ENCODE results near the gene RELA.
"Not testable (repeated sequence)": the region's sequence is repeated elsewhere in the genome, so short reads cannot be mapped to it uniquely, and the experiment has no call there.

Gene RELA

DNA sequence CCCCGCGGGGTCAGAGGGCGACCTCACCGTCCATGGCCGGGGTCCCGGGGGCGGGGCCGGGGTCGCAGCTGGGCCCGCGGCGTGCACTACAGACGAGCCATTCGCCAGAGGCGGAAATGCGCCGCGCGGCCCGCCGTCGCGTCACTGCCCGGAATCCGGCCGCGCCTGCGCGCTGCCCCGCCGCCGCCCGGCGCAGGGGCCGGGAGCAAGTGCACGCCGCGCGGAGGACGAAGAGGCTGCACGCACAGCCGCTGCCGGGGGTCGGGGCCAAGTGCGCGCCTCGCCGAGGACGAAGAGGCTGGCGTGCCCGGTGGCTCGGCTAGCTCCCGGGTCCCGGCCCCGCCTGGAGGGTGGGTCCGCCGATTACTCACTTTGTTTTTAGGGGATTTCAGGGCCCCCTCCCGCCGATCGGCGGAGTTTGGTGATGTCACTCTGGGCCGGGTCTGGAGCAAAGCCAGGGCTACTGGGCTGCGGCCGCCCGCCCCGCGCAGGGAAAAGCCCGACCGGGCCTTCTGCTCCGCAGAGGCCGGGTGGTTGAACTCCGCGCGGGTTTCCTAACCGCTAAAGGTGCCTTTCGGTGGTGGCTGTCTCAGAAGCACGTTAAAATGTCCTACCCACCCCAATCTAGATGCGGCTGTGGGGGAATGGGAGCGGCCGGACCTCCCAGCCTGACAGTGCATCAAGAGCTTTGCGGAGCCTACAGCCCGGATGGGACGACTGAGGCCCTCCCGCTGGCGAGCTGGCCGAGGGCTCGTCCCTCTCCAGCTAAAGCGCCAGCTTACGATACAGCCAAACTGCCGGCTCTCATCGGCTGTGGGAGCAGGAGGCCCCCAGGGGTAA is at the start of gene RELA:
RELA (minus strand) TSS at position 118 of the 840 bp plus-strand sequence; CDS start at position 34, 84 bp downstream.
- H3K4me3 ChIP-seq (ENCODE audit: low read depth, low read length), result peak within 1 kb of the TSS; percentile 95
- TF ChIP-seq, protein P1, sequence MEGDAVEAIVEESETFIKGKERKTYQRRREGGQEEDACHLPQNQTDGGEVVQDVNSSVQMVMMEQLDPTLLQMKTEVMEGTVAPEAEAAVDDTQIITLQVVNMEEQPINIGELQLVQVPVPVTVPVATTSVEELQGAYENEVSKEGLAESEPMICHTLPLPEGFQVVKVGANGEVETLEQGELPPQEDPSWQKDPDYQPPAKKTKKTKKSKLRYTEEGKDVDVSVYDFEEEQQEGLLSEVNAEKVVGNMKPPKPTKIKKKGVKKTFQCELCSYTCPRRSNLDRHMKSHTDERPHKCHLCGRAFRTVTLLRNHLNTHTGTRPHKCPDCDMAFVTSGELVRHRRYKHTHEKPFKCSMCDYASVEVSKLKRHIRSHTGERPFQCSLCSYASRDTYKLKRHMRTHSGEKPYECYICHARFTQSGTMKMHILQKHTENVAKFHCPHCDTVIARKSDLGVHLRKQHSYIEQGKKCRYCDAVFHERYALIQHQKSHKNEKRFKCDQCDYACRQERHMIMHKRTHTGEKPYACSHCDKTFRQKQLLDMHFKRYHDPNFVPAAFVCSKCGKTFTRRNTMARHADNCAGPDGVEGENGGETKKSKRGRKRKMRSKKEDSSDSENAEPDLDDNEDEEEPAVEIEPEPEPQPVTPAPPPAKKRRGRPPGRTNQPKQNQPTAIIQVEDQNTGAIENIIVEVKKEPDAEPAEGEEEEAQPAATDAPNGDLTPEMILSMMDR (IDR thresholded peaks at IDR 0.05; ENCODE audit: insufficient read depth, low read depth, low read length, missing control alignments), result no peak
- peak; percentile 95 for DNase-seq (ENCODE audit: low read depth)

DNA sequence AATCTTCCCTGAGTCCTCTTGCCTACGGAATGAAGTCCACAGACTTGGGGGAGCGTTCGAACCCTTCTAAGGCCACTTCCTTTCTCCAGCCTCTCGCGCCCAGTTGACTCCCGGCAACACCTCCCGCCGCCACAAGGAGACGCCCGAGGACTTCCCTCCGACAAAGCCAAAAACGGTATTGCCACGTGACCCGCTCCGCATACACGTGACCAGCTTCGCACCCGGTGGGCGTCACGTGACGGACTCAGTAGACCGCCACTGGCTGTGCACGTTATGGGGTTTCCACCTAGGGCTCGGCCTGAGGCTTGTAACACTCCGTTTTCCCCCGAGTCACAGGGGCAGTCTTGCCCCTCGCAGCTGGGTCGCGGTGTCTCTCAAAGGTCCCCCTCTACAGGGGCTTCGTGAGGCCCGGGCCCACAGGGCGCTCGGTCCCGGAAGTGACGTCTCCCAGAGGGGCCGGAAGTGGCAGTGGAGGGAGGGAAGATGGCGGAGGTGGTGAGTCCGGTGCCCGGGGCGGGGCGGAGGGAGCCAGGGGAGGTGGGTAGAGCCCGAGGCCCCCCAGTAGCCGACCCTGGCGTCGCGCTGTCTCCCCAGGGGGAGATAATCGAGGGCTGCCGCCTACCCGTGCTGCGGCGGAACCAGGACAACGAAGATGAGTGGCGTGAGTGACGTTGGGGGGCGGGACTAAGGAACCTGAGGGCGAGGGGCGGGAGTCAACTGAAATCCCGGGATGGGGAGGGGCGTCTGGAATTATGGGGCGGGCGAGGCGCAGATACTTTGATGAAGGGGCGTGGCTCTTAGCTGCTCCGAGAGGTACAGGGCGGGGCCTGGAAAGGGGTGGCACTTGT is 49.3 kb upstream of the RELA start, which contains the start of gene KAT5:
KAT5 (plus strand) TSS at position 468 of the 848 bp plus-strand sequence; CDS start at position 484, 16 bp downstream.
- TF ChIP-seq, protein P1 (IDR thresholded peaks at IDR 0.05; ENCODE audit: insufficient read depth, low read depth, low read length, missing control alignments), result peak; percentile 100
- peak; percentile 99 for DNase-seq (ENCODE audit: low read depth)
- H3K4me3 ChIP-seq (ENCODE audit: low read depth, low read length), result peak within 1 kb of the TSS; percentile 90

DNA sequence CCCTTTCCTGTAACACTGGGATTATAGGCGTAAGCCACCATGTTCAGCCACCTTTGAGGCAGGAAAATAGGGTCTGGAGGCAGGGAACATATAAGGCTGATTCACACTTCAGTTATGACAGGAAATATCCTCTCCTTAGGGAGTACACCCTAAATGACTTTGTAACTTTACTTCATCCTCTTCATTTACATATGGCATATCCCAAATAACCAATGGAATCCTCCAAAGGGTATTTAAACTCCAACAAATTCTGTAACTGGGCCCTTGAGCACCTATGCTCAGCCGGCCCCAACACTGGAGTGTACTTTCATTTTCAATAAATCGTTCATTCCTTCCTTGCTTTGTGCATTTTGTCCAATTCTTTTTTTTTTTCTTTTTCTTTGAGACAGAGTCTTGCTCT is 47.7 kb upstream of the RELA start:
- TF ChIP-seq, protein P1 (IDR thresholded peaks at IDR 0.05; ENCODE audit: insufficient read depth, low read depth, low read length, missing control alignments), result no peak
- DNase-seq (ENCODE audit: low read depth), result no peak
- no peak overlapping the region for H3K4me3 ChIP-seq (ENCODE audit: low read depth, low read length)

DNA sequence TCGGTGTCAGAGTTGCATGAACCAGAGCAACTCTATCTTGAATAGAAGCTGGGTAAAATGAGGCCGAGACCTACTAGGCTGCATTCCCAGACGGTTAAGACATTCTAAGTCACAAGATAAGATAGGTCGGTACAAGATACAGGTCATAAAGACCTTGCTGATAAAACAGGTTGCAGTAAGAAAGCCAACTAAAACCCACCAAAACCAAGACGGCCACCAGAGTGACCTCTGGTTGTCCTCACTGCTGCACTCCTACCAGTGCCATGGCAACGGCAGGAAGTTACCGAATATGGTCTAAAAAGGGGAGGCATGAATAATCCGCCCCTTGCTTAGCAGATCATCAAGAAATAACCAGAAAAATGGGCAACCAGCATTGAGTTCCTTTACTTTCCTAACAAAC is 46.9 kb upstream of the RELA start:
- no peak overlapping the region for H3K4me3 ChIP-seq (ENCODE audit: low read depth, low read length)
- DNase-seq (ENCODE audit: low read depth), result no peak
- TF ChIP-seq, protein P1 (IDR thresholded peaks at IDR 0.05; ENCODE audit: insufficient read depth, low read depth, low read length, missing control alignments), result no peak

DNA sequence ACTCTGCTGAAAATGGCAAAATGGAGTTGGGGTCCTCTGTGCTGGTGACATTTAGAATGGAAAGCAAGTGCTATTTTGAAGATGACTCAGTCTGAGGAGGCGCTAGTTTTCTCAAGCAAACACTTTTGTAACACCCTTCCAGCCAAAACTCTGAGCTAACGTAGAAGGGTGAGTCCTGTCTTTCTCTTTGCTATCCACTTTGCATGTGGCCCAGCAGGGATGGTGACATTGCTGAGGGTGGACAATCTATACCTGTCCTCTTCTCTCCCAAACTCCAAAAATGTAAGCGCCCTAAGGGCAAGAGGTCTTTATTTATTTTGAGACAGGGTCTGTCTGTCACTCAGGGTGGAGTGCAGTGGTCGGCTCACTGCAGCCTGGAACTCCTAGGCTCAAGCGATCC is 45.7 kb upstream of the RELA start:
- H3K4me3 ChIP-seq (ENCODE audit: low read depth, low read length), result no peak overlapping the region
- no peak for DNase-seq (ENCODE audit: low read depth)
- TF ChIP-seq, protein P1 (IDR thresholded peaks at IDR 0.05; ENCODE audit: insufficient read depth, low read depth, low read length, missing control alignments), result no peak

DNA sequence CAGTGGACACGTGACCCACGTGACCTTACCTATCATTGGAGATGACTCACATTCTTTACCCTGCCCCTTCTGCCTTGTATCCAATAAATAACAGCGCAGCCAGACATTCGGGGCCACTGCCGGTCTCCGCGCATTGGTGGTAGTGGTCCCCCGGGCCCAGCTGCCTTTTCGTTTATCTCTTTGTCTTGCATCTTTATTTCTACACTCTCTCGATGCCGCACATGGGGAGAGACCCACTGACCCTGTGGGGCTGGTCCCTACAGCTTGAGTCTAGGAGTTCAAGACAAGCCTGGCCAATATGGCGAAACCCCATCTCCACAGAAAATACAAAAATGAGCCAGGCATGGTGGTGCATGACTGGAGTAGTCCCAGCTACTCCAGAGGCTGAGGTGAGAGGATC is 44.3 kb upstream of the RELA start:
- not testable (repeated sequence) for DNase-seq (ENCODE audit: low read depth); H3K4me3 ChIP-seq (ENCODE audit: low read depth, low read length)

DNA sequence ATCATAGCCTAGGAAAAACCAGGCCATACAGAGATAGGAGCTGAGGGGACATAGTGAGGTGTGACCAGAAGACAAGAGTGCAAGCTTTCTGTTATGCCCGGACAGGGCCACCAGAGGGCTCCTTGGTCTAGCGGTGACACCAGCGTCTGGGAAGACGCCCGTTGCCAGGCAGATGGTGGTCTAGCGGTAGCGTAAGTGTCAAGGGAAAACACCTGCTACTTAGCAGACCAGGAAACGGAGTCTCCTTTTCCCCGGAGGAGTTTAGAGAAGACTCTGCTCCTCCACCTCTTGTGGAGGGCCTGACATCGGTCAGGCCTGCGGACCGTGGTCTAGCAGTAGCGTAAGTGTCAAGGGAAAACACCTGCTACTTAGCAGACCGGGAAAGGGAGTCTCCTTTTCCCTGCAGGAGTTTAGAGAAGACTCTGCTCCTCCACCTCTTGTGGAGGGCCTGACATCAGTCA is 43.6 kb upstream of the RELA start:
- peak overlapping the region; percentile 29 for H3K4me3 ChIP-seq (ENCODE audit: low read depth, low read length)
- TF ChIP-seq, protein P1 (IDR thresholded peaks at IDR 0.05; ENCODE audit: insufficient read depth, low read depth, low read length, missing control alignments), result peak; percentile 41
- peak; percentile 85 for DNase-seq (ENCODE audit: low read depth)

Measured in GM12865 (cell line).